Breast epithelium (tissue), 3 donors: ENCODE data around the gene MARCHF4.

ENCODE experiments used
- CTCF ChIP-seq, 3 donors: fragments of 450-650 bp; IDR thresholded peaks; one replicate each; pipeline ENCODE4 v1.5.1; 2016 to 2017; ENCODE audit warnings: antibody characterized with exemption in 3 of 3, mild to moderate bottlenecking in 3 of 3, moderate library complexity in 3 of 3
- POLR2AphosphoS5 ChIP-seq, 3 donors: sonication (generic); formaldehyde crosslinking; IDR thresholded peaks; one replicate each; pipeline ENCODE4 v1.6.1; 2017; ENCODE audit warnings: antibody characterized with exemption in 3 of 3

GRCh38 chr2:216346781-216347180 lies 25.5 kb downstream of the MARCHF4 start:
- TF ChIP-seq CTCF (IDR thresholded peaks at IDR 0.05) (no peak), POLR2AphosphoS5 (IDR thresholded peaks at IDR 0.05) (no peak)
